HG03175 (cell line): Measurements from ENCODE around the gene NKAIN2.
"Not testable (repeated sequence)": the region's sequence is repeated elsewhere in the genome, so short reads cannot be mapped to it uniquely, and the experiment has no call there.

Experiments
- ATAC-seq: cut with Tn5 transposase; IDR thresholded peaks from one replicate; pipeline ENCODE4 v1.9.1; 2021; ENCODE audit warnings: mild to moderate bottlenecking, moderate library complexity; ENCODE audit not compliant: unreplicated experiment

NKAIN2 gene

GRCh38 chr6:124661097-124661661, 857.5 kb downstream of the NKAIN2 start:
- no peak for ATAC-seq

- no peak for ATAC-seq
These were observed 864.4 kb downstream of the NKAIN2 start for GRCh38 chr6:124668028-124668427.

- ATAC-seq: no peak
These were observed 866.2 kb downstream of the NKAIN2 start for GRCh38 chr6:124669713-124670480.

GRCh38 chr6:124670801-124671200, 867.1 kb downstream of the NKAIN2 start:
- no peak for ATAC-seq

GRCh38 chr6:124671324-124671723, 867.7 kb downstream of the NKAIN2 start:
- no peak for ATAC-seq

GRCh38 chr6:124674042-124674441, 870.4 kb downstream of the NKAIN2 start:
- no peak for ATAC-seq

- ATAC-seq: no peak
These were observed 872.4 kb downstream of the NKAIN2 start for GRCh38 chr6:124676033-124676432.

GRCh38 chr6:124677874-124678273, 874.2 kb downstream of the NKAIN2 start:
- no peak for ATAC-seq

GRCh38 chr6:124679387-124679786, 875.7 kb downstream of the NKAIN2 start:
- ATAC-seq: no peak

GRCh38 chr6:124682751-124683150, 879.1 kb downstream of the NKAIN2 start:
- ATAC-seq: no peak

- no peak for ATAC-seq
These were observed 879.8 kb downstream of the NKAIN2 start for GRCh38 chr6:124683507-124683906.

GRCh38 chr6:124684621-124685020, 881.0 kb downstream of the NKAIN2 start:
- no peak for ATAC-seq

GRCh38 chr6:124688369-124688768, 884.7 kb downstream of the NKAIN2 start:
- ATAC-seq: no peak

- ATAC-seq: no peak
These were observed 890.6 kb downstream of the NKAIN2 start for GRCh38 chr6:124694139-124694705.

GRCh38 chr6:124699038-124699437, 895.4 kb downstream of the NKAIN2 start:
- no peak for ATAC-seq

GRCh38 chr6:124703541-124703940, 899.9 kb downstream of the NKAIN2 start:
- no peak for ATAC-seq

- ATAC-seq: not testable (repeated sequence)
These were observed 908.9 kb downstream of the NKAIN2 start for GRCh38 chr6:124712532-124712931.

- ATAC-seq: no peak
These were observed 911.1 kb downstream of the NKAIN2 start for GRCh38 chr6:124714728-124715127.

- ATAC-seq: no peak
These were observed 916.2 kb downstream of the NKAIN2 start for GRCh38 chr6:124719913-124720312.

GRCh38 chr6:124721331-124721730, 917.7 kb downstream of the NKAIN2 start:
- ATAC-seq: no peak

GRCh38 chr6:124722141-124722878, 918.6 kb downstream of the NKAIN2 start:
- ATAC-seq: no peak

- no peak for ATAC-seq
These were observed 920.0 kb downstream of the NKAIN2 start for GRCh38 chr6:124723671-124724070.
